Endothelial cell (in vitro differentiated cells): ENCODE measurements around the gene VAMP7. TPM values are rescaled to one million over a fixed set of nuclear protein-coding genes. Genes with fewer than 3 reads are reported as not detected.

Experiments used
- DNase-seq: peaks from one replicate; pipeline ENCODE4 v3.0.0; 2021; ENCODE audit warnings: low spot score
- H3K27ac Mint-ChIP-seq: one replicate; pipeline ENCODE4 v1.8.0; 2021; ENCODE audit warnings: mixed read lengths, inconsistent platforms; ENCODE audit not compliant: unreplicated experiment
- H3K27me3 Mint-ChIP-seq: one replicate; pipeline ENCODE4 v1.8.0; 2021; ENCODE audit warnings: mild to moderate bottlenecking, moderate library complexity, mixed read lengths, inconsistent platforms; ENCODE audit not compliant: unreplicated experiment
- H3K36me3 Mint-ChIP-seq: one replicate; pipeline ENCODE4 v1.8.0; 2021; ENCODE audit warnings: mild to moderate bottlenecking, low read depth, mixed read lengths, inconsistent platforms; ENCODE audit not compliant: unreplicated experiment
- H3K4me1 Mint-ChIP-seq: one replicate; pipeline ENCODE4 v1.8.0; 2021; ENCODE audit warnings: mild to moderate bottlenecking, mixed read lengths, inconsistent platforms; ENCODE audit not compliant: unreplicated experiment
- H3K4me3 Mint-ChIP-seq: one replicate; pipeline ENCODE4 v1.8.0; 2021; ENCODE audit warnings: mild to moderate bottlenecking, mixed read lengths, inconsistent platforms; ENCODE audit not compliant: unreplicated experiment
- H3K9me3 Mint-ChIP-seq: one replicate; pipeline ENCODE4 v1.8.0; 2021; ENCODE audit warnings: mixed read lengths, inconsistent platforms; ENCODE audit not compliant: unreplicated experiment
- CTCF ChIP-seq: fragments of 200-600 bp; sonication (generic); IDR thresholded peaks from one replicate; pipeline ENCODE4 v1.5.0; 2021; ENCODE audit warnings: antibody characterized with exemption; ENCODE audit not compliant: unreplicated experiment
- total RNA-seq: library from RNA; stranded (reverse); fragmentation: NEBNext Ultra II Directional; extraction: Animal tissue kit (Norgen Biotek cat#: 25700); gene quantifications from one replicate; pipeline ENCODE4 v1.2.1, GENCODE V29; 2021; ENCODE audit not compliant: unreplicated experiment

VAMP7 gene
- total RNA-seq, 1 donor from 2014 or later, result 29.1 TPM

DNA sequence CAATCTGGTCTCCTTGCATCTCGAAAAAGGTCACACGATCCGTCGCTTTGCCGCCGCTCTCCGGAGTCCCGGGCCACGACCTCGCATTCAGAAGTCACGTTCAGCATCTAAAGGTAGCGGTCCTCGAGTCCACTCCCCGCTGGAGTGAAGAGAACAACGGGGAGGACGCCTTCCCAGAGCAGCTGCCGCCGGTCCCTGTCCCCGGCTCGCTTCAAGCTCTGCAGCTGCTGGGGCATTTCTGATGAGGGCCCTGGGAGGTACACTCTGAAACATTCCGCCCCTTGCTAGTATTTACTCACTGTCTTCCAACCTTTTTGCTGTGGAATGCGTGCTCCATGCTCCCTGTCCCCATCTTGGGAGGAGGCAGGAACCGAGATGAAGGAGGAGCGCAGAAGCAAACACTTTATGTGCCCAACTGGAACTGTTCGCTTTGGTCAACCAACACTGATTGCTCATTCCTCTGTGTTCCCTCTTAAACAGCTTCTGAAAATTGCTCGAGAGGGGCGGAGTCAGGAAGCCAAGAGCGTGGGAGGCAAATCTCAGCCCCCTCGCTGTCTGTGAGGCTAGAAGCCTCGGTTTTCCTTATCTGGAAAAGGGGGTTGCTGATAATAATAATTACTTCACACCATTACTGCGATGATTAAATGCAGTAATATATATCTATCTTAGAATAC is 6.4 kb upstream of the VAMP7 start:
- no peaks in the 10 kb centered on the region for H3K36me3 Mint-ChIP-seq
- H3K4me3 Mint-ChIP-seq, result no peak overlapping the region
- no peak for DNase-seq
- no peaks in the 10 kb centered on the region for H3K4me1 Mint-ChIP-seq
- H3K27me3 Mint-ChIP-seq, result peaks cover 3% of the 10 kb centered on the region
- H3K9me3 Mint-ChIP-seq, result peaks cover 8% of the 10 kb centered on the region
- no peak for TF ChIP-seq CTCF
- no peak overlapping the region for H3K27ac Mint-ChIP-seq

GRCh38 chrX:155876704-155877103 is 4.4 kb upstream of the VAMP7 start:
- peaks cover 3% of the 10 kb centered on the region for H3K4me1 Mint-ChIP-seq
- H3K4me3 Mint-ChIP-seq, result no peak overlapping the region
- H3K36me3 Mint-ChIP-seq, result peaks cover 10% of the 10 kb centered on the region
- DNase-seq, result no peak
- no peak for TF ChIP-seq CTCF
- H3K27me3 Mint-ChIP-seq, result peaks cover 9% of the 10 kb centered on the region
- peaks cover 14% of the 10 kb centered on the region for H3K9me3 Mint-ChIP-seq
- H3K27ac Mint-ChIP-seq, result no peak overlapping the region

GRCh38 chrX:155877288-155877687 is 3.9 kb upstream of the VAMP7 start:
- Mint-ChIP-seq H3K9me3 (peaks cover 18% of the 10 kb centered on the region), H3K27ac (no peak overlapping the region)
- TF ChIP-seq CTCF, result no peak

GRCh38 chrX:155880586-155881157 is 473 bp upstream of the VAMP7 start:
- TF ChIP-seq CTCF, result no peak
- H3K4me3 Mint-ChIP-seq, result peak overlapping the region; percentile 82
- H3K27me3 Mint-ChIP-seq, result peaks cover 9% of the 10 kb centered on the region
- H3K4me1 Mint-ChIP-seq, result peaks cover 3% of the 10 kb centered on the region
- peaks cover 23% of the 10 kb centered on the region for H3K9me3 Mint-ChIP-seq
- no peak for DNase-seq
- H3K27ac Mint-ChIP-seq, result peak overlapping the region; percentile 88
- H3K36me3 Mint-ChIP-seq, result peaks cover 14% of the 10 kb centered on the region

More at GRCh38 chrX:155877288-155877687, 3.9 kb upstream of the VAMP7 start:
- Mint-ChIP-seq H3K27me3 (peaks cover 9% of the 10 kb centered on the region), H3K4me3 (no peak overlapping the region), H3K4me1 (peaks cover 3% of the 10 kb centered on the region), H3K36me3 (peaks cover 14% of the 10 kb centered on the region)
- DNase-seq, result no peak

GRCh38 chrX:155886409-155886808 is 5.3 kb downstream of the VAMP7 start:
- Mint-ChIP-seq H3K36me3 (peaks cover 11% of the 10 kb centered on the region), H3K9me3 (peaks cover 18% of the 10 kb centered on the region), H3K4me1 (no peaks in the 10 kb centered on the region), H3K4me3 (no peak overlapping the region), H3K27ac (no peak overlapping the region), H3K27me3 (peaks cover 3% of the 10 kb centered on the region)
- DNase-seq, result no peak
- TF ChIP-seq CTCF, result no peak
